ENCODE measurements around the gene BAZ2B.

BAZ2B gene

DNA sequence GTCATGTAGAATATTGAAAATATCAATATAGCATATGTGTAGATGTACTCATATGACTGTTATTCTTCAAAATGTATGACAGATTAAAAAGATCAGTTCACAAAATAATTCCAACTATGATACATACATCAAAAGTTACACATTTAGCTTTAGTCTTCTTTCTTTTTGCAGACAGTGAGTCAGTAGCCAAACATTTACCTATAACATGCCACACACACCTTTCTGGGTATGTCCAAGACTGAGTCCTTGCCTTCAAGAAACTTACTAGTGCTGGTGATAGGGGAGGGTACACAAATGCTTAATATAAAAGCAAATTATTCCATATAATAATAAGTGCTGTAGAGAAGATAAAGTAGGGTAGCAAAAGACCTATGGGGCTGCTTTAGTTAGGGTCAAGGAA lies 176.9 kb downstream of the BAZ2B start:
- in situ Hi-C loops (cut with HindIII; ENCODE audit: low pct_ligation_motif_present, low sequenced_read_pairs), result no loop called here
- peaks cover 4% of the 10 kb centered on the region for H3K36me3 ChIP-seq (replicated peaks)
- TF ChIP-seq, protein P1, sequence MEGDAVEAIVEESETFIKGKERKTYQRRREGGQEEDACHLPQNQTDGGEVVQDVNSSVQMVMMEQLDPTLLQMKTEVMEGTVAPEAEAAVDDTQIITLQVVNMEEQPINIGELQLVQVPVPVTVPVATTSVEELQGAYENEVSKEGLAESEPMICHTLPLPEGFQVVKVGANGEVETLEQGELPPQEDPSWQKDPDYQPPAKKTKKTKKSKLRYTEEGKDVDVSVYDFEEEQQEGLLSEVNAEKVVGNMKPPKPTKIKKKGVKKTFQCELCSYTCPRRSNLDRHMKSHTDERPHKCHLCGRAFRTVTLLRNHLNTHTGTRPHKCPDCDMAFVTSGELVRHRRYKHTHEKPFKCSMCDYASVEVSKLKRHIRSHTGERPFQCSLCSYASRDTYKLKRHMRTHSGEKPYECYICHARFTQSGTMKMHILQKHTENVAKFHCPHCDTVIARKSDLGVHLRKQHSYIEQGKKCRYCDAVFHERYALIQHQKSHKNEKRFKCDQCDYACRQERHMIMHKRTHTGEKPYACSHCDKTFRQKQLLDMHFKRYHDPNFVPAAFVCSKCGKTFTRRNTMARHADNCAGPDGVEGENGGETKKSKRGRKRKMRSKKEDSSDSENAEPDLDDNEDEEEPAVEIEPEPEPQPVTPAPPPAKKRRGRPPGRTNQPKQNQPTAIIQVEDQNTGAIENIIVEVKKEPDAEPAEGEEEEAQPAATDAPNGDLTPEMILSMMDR (IDR thresholded peaks at IDR 0.05; ENCODE audit: low read depth, low read length, missing control alignments), result no peak
- no peak overlapping the region for H3K27ac ChIP-seq
- H3K27me3 ChIP-seq (replicated peaks), result no peaks in the 10 kb centered on the region
- DNase-seq, result no peak
- H3K4me3 ChIP-seq (ENCODE audit: low read depth, low read length), result no peak overlapping the region

DNA sequence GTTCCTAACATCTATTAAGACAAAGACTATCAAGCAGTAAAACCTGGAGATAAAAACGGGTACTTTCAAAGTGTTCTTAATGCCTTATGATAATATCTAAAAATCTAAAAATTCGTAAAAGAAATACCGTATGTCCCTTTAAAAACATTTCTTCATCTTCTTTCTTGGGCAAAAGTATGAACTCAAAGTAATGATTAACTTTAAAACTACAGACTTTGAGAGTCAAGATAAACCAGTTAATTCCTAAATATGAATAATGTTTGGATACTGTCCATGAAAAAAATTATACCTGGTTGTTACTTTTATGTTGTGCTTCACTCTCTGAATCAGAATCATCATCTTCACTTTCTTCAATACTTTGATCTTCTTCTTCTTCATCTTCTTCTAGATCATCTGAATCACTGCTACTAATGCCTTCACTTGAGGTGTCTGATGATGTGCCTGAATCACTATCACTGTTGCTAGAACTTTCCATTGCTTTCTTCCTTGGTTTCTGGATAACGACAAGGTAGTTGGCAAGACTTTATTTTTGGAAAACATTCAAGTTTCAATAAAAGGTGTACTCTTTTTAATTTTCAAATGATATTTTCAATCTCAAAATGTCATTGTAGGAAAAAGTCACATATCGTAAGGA lies 177.5 kb downstream of the BAZ2B start:
- in situ Hi-C loops (cut with HindIII; ENCODE audit: low pct_ligation_motif_present, low sequenced_read_pairs), result no loop called here
- Histone ChIP-seq H3K4me3 (ENCODE audit: low read depth, low read length) (no peak overlapping the region), H3K36me3 (replicated peaks) (peaks cover 4% of the 10 kb centered on the region), H3K27ac (no peak overlapping the region), H3K27me3 (replicated peaks) (no peaks in the 10 kb centered on the region)
- DNase-seq, result no peak
- TF ChIP-seq, protein P1 (IDR thresholded peaks at IDR 0.05; ENCODE audit: low read depth, low read length, missing control alignments), result no peak

GRCh38 chr2:159438284-159438683 lies 178.1 kb downstream of the BAZ2B start:
- peaks cover 4% of the 10 kb centered on the region for H3K36me3 ChIP-seq (replicated peaks)
- in situ Hi-C loops (cut with HindIII; ENCODE audit: low pct_ligation_motif_present, low sequenced_read_pairs), result no loop called here
- H3K27ac ChIP-seq, result no peak overlapping the region
- no peak overlapping the region for H3K4me3 ChIP-seq (ENCODE audit: low read depth, low read length)
- DNase-seq, result no peak
- no peaks in the 10 kb centered on the region for H3K27me3 ChIP-seq (replicated peaks)
- TF ChIP-seq, protein P1 (IDR thresholded peaks at IDR 0.05; ENCODE audit: low read depth, low read length, missing control alignments), result no peak

DNA sequence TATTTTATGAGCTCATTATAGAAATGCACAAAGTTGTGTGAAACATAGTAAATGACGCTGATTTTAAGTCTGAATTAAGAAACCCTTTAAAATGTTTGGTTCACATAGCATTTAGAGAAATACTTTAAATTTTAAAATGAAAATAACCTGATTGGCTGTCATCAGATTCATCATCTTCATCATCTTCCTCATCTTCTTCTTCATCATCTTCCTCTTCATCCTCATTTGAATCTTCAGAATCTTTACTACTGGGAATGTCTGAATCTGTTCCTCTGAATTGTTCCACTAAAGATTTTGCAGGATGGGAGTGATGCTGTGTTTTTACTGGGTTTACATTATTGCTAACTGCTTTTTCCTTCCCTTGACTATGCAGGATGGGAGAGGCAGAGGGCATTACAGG lies 183.7 kb downstream of the BAZ2B start:
- no peak overlapping the region for H3K27ac ChIP-seq
- in situ Hi-C loops (cut with HindIII; ENCODE audit: low pct_ligation_motif_present, low sequenced_read_pairs), result no loop called here
- TF ChIP-seq, protein P1 (IDR thresholded peaks at IDR 0.05; ENCODE audit: low read depth, low read length, missing control alignments), result no peak
- no peaks in the 10 kb centered on the region for H3K27me3 ChIP-seq (replicated peaks)
- DNase-seq, result no peak
- no peak overlapping the region for H3K4me3 ChIP-seq (ENCODE audit: low read depth, low read length)
- peaks cover 6% of the 10 kb centered on the region for H3K36me3 ChIP-seq (replicated peaks)

DNA sequence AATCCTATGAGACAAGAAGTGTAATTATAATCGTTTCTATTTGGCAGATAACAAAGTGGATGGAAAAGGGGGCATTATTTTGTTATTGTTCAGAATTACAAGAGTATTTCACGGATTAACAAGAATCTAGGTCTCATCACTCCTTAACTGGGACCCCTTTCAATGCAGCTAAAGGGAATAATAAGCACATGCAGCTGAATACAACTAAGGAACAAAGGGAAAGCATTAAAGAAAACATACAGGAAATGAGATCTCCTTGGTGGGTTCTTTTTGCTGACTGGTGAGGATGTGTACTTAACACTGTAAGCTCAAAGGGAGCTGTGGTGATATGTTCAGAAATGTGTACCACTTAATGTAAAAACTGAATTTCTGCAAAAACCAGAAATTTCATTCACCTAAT lies 189.3 kb downstream of the BAZ2B start:
- DNase-seq, result no peak
- H3K36me3 ChIP-seq (replicated peaks), result no peaks in the 10 kb centered on the region
- H3K4me3 ChIP-seq (ENCODE audit: low read depth, low read length), result no peak overlapping the region
- no peak overlapping the region for H3K27ac ChIP-seq
- no peaks in the 10 kb centered on the region for H3K27me3 ChIP-seq (replicated peaks)
- in situ Hi-C loops (cut with HindIII; ENCODE audit: low pct_ligation_motif_present, low sequenced_read_pairs), result no loop called here
- TF ChIP-seq, protein P1 (IDR thresholded peaks at IDR 0.05; ENCODE audit: low read depth, low read length, missing control alignments), result no peak

DNA sequence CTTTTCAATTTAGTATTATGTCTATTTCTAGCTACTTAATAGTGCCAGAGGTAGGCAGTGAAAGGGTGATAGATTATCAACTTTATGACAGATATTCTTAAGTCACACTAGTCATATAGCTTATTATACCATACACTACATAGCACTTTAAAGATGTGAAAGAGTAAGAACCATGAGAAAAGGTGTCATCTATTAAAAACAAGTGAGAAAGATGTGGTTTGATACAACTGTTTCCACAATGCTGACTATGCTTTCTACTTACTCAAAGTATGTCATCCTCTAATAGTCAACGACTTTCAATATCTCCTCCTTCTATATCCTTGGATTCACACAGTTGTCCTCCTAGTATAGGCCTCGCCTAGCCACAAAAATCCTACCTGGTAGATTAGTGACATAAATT lies 196.9 kb downstream of the BAZ2B start:
- Histone ChIP-seq H3K27ac (no peak overlapping the region), H3K4me3 (ENCODE audit: low read depth, low read length) (no peak overlapping the region), H3K27me3 (replicated peaks) (no peaks in the 10 kb centered on the region), H3K36me3 (replicated peaks) (no peaks in the 10 kb centered on the region)
- DNase-seq, result no peak
- TF ChIP-seq, protein P1 (IDR thresholded peaks at IDR 0.05; ENCODE audit: low read depth, low read length, missing control alignments), result no peak
- in situ Hi-C loops (cut with HindIII; ENCODE audit: low pct_ligation_motif_present, low sequenced_read_pairs), result no loop called here
